ENCODE data around the gene SLC47A1. TPM values are rescaled to one million over a fixed set of nuclear protein-coding genes. Genes with fewer than 3 reads are reported as not detected.

SLC47A1 gene
- total RNA-seq, 4 donors from 2014 or later, result 0.32 to 0.96 TPM; not detected in 2

DNA sequence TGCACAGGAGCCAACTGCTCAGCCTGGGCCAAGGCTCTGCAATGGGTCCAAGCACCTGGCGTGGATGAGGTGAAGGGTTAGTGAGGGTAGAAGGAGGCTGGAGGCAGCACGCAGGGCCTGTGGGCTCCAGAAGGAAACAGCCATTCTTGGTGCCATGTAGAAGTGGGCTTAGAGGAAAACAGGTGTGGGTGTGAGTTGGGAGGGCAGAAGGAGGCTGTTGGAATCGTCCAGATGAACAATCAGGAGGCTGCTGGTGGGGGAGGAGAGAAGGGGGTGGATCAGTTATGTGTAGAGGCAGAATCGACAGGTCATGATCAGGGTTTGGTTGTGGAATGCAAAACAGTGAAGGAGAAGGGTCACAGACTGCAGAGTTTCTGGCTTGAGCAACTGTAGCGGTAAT lies 63.2 kb downstream of the SLC47A1 start:
- 80 to 81% methylated on average over 2 to 5 of the region's 5 CpGs for WGBS, 2 donors (ENCODE audit: low coverage in 1 of 2)
- in situ Hi-C loops (cut with MboI; ENCODE audit: low pct_ligation_motif_present in 1 of 4, low pct_unique_long_range_greater_than_20kb in 1 of 4, low sequenced_read_pairs in 3 of 4), result no loop called here
- DNase-seq, result no peak
- TF ChIP-seq POLR2A (IDR thresholded peaks at IDR 0.05) (no peak), CTCF (IDR thresholded peaks at IDR 0.05) (no peak), EP300 (IDR thresholded peaks at IDR 0.05; ENCODE audit: low read depth) (no peak), POLR2AphosphoS5 (IDR thresholded peaks at IDR 0.05) (no peak)
- Histone ChIP-seq H3K36me3 (no peaks in the 10 kb centered on the region), H3K4me3 (no peak overlapping the region), H3K4me1 (no peaks in the 10 kb centered on the region), H3K27ac (no peak overlapping the region), H3K9me3 (no peaks in the 10 kb centered on the region), H3K27me3 (no peaks in the 10 kb centered on the region)
- intact Hi-C loops (cut with DNase I; ENCODE audit: low total_unique reads), result no loop called here

DNA sequence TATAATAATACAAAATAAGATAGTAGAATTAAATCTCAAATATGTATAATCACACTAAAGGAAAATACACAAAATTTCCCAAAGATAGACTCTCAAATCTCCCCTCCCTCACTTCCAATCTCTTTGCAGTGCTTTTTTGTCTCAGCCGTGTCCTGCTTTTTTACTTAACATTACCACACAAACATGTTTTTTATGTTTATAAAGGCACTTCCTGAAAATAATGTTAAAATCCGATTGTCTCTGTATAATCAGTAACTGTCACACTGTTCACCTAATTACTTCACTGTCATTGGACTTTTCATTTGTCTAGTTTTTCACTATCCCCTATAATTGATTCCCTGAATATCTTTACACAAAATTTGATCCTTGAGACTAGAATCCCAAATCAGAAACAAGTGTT lies 76.7 kb downstream of the SLC47A1 start:
- intact Hi-C loops (cut with DNase I; ENCODE audit: low total_unique reads), result no loop called here
- TF ChIP-seq EP300 (IDR thresholded peaks at IDR 0.05; ENCODE audit: low read depth) (no peak), POLR2A (IDR thresholded peaks at IDR 0.05) (no peak), POLR2AphosphoS5 (IDR thresholded peaks at IDR 0.05) (no peak)

DNA sequence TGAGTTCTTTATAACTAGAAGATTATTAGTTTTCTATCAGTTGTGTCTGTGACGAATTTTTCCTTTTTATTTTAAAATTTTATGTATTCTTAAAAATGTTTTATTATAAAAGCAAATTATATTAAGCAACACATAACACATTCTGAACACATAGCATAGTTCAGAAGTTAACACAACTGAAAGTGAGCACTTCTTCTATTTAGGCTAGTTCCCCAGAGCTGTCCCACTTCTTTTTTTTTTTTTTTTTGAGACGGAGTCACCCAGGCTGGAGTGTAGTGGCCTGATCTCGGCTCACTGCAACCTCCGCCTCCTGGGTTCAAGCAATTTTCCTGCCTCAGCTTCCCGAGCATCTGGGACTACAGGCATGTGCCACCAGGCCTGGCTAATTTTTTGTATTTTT lies 77.2 kb downstream of the SLC47A1 start:
- in situ Hi-C loops (cut with MboI; ENCODE audit: low pct_ligation_motif_present in 1 of 4, low pct_unique_long_range_greater_than_20kb in 1 of 4, low sequenced_read_pairs in 3 of 4), result no loop called here

More for the DNA sequence above, 76.7 kb downstream of the SLC47A1 start:
- 39 to 64% methylated on average over 2 of the region's 2 CpGs for WGBS, 2 donors (ENCODE audit: low coverage in 1 of 2)
- H3K4me1 ChIP-seq, result peaks cover 0 to 6% (median 0%) of the 10 kb centered on the region in 4 donors
- H3K4me3 ChIP-seq, result no peak overlapping the region
- no peak overlapping the region for H3K27ac ChIP-seq
- no peaks in the 10 kb centered on the region for H3K9me3 ChIP-seq
- no peaks in the 10 kb centered on the region for H3K27me3 ChIP-seq
- H3K36me3 ChIP-seq, result no peaks in the 10 kb centered on the region
- DNase-seq, result no peak
- in situ Hi-C loops (cut with MboI; ENCODE audit: low pct_ligation_motif_present in 1 of 4, low pct_unique_long_range_greater_than_20kb in 1 of 4, low sequenced_read_pairs in 3 of 4), result no loop called here

DNA sequence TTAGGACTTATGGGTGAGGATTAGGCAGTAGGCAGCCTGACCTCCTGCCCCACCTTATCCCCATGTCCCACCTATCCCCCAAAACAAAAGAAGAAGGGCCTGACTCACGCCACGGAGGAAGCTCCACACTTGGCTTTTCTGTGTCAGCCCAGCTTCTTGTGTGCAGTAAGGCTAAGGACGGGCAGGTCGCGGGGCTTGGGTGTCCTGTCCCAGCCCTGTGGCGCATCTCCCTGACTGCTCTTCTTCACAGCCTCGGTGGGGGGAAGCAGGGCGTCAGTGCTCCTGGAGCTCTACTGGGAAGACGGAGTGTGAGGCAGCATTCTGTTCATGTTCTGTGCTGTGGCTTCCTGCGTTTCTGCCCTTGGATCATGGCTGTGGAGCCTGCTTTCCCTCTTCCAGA lies 80.3 kb downstream of the SLC47A1 start:
- no peaks in the 10 kb centered on the region for H3K36me3 ChIP-seq
- TF ChIP-seq CTCF (IDR thresholded peaks at IDR 0.05), result no peak
- no peak for TF ChIP-seq EP300 (IDR thresholded peaks at IDR 0.05; ENCODE audit: low read depth)
- TF ChIP-seq POLR2A (IDR thresholded peaks at IDR 0.05), result no peak
- no peak for TF ChIP-seq POLR2AphosphoS5 (IDR thresholded peaks at IDR 0.05)
- H3K27ac ChIP-seq, result no peak overlapping the region
- DNase-seq, result no peak
- H3K4me3 ChIP-seq, result no peak overlapping the region
- no peaks in the 10 kb centered on the region for H3K27me3 ChIP-seq
- H3K9me3 ChIP-seq, result peaks cover 4 to 10% of the 10 kb centered on the region in 2 donors
- in situ Hi-C loops (cut with MboI; ENCODE audit: low pct_ligation_motif_present in 1 of 4, low pct_unique_long_range_greater_than_20kb in 1 of 4, low sequenced_read_pairs in 3 of 4), result no loop called here
- intact Hi-C loops (cut with DNase I; ENCODE audit: low total_unique reads), result no loop called here
- 82% methylated on average over 10 of the region's 10 CpGs; no CpG with 5 or more reads in 1 of the 2 donors for WGBS, 2 donors (ENCODE audit: low coverage in 1 of 2)
- H3K4me1 ChIP-seq, result peaks cover 0 to 6% (median 0%) of the 10 kb centered on the region in 4 donors

More for the DNA sequence above, 77.2 kb downstream of the SLC47A1 start:
- H3K27me3 ChIP-seq, result no peaks in the 10 kb centered on the region
- no peak for TF ChIP-seq POLR2A (IDR thresholded peaks at IDR 0.05)
- no peak for TF ChIP-seq CTCF (IDR thresholded peaks at IDR 0.05)
- no peak for TF ChIP-seq EP300 (IDR thresholded peaks at IDR 0.05; ENCODE audit: low read depth)
- no peak for TF ChIP-seq POLR2AphosphoS5 (IDR thresholded peaks at IDR 0.05)
- H3K9me3 ChIP-seq, result no peaks in the 10 kb centered on the region
- H3K36me3 ChIP-seq, result no peaks in the 10 kb centered on the region
- WGBS, 2 donors (ENCODE audit: low coverage in 1 of 2), result 75 to 80% methylated on average over 4 to 5 of the region's 5 CpGs
- H3K27ac ChIP-seq, result no peak overlapping the region
- H3K4me3 ChIP-seq, result no peak overlapping the region
- no peak for DNase-seq
- intact Hi-C loops (cut with DNase I; ENCODE audit: low total_unique reads), result no loop called here
- peaks cover 0 to 6% (median 0%) of the 10 kb centered on the region in 4 donors for H3K4me1 ChIP-seq

DNA sequence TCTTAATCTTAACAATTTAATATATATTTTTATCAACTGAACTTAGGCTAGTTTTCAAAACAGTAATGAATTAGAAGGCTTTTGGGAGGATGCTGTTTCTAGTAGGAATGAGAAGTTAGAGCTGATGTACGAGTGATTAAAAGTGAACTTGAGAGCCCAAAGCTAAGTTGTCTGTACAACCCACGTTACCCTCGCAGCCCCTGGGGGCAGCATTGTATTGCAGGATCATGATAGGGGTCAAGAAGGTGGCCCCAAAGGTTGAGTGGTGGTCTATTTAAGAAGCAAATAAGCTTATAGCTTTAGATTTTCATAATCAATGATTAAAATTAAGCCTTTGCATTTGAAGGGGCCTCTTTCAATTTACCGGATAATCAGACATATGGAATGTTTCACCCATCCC lies 81.2 kb downstream of the SLC47A1 start:
- H3K9me3 ChIP-seq, result peaks cover 13 to 19% of the 10 kb centered on the region in 2 donors
- in situ Hi-C loops (cut with MboI; ENCODE audit: low pct_ligation_motif_present in 1 of 4, low pct_unique_long_range_greater_than_20kb in 1 of 4, low sequenced_read_pairs in 3 of 4), result no loop called here
- no peak overlapping the region for H3K27ac ChIP-seq
- H3K27me3 ChIP-seq, result no peaks in the 10 kb centered on the region
- 94 to 100% methylated on average over 1 to 4 of the region's 4 CpGs for WGBS, 2 donors (ENCODE audit: low coverage in 1 of 2)
- TF ChIP-seq POLR2A (IDR thresholded peaks at IDR 0.05), result no peak
- TF ChIP-seq CTCF (IDR thresholded peaks at IDR 0.05), result no peak
- no peak for TF ChIP-seq EP300 (IDR thresholded peaks at IDR 0.05; ENCODE audit: low read depth)
- TF ChIP-seq POLR2AphosphoS5 (IDR thresholded peaks at IDR 0.05), result no peak
- peaks cover 0 to 6% (median 0%) of the 10 kb centered on the region in 4 donors for H3K4me1 ChIP-seq
- no peak overlapping the region for H3K4me3 ChIP-seq
- H3K36me3 ChIP-seq, result no peaks in the 10 kb centered on the region
- no peak for DNase-seq
- intact Hi-C loops (cut with DNase I; ENCODE audit: low total_unique reads), result no loop called here
